IMR-90 (cell line): ENCODE results near the gene AK3. TPM values are rescaled to one million over a fixed set of nuclear protein-coding genes. Genes with fewer than 3 reads are reported as not detected.

Source experiments
- ATAC-seq: fragments of 200-7000 bp; cut with Tn5 transposase; 2 replicates; pipeline ENCODE4 v1.9.1; 2020; ENCODE audit warnings: low read depth, mild to moderate bottlenecking, moderate library complexity
- BruUV-seq: library from RNA; stranded (reverse); fragments of 400-500 nt; replicated peaks from 2 replicates; lab custom pipeline; 2021; lab: Mats Ljungman, UMichigan
- CTCF ChIA-PET: fragments of 300-600 bp; formaldehyde crosslinking; extraction: SDS; loops from one replicate; lab custom pipeline; 2021; ENCODE audit warnings: antibody characterized with exemption; lab: Yijun Ruan, JAX
- POLR2A ChIA-PET: fragments of 300-600 bp; sonication (Branson Sonifier 250); formaldehyde crosslinking; loops from one replicate; lab custom pipeline; 2022; ENCODE audit warnings: antibody characterized with exemption; ENCODE audit not compliant: unreplicated experiment; lab: Charles Lee
- DNase-seq: peaks from one replicate; pipeline ENCODE4 v3.0.0; 2013
- H2AFZ ChIP-seq: replicated peaks from 2 replicates; pipeline ENCODE3; 2013; ENCODE audit warnings: low read length, mild to moderate bottlenecking; ENCODE audit not compliant: poor library complexity
- H2AK5ac ChIP-seq: 2 replicates; pipeline ENCODE4 v1.6.1; 2013; ENCODE audit warnings: low read depth, low read length, inconsistent platforms
- H2AK9ac ChIP-seq: replicated peaks from 2 replicates; pipeline ENCODE3; 2013; ENCODE audit warnings: mild to moderate bottlenecking, low read depth, low read length, moderate library complexity; ENCODE audit not compliant: poor library complexity
- H2BK120ac ChIP-seq: 2 replicates; pipeline ENCODE4 v1.6.1; 2013; ENCODE audit warnings: low read depth, low read length, inconsistent platforms
- H2BK15ac ChIP-seq: 3 replicates; pipeline ENCODE4 v1.6.1; 2013; ENCODE audit warnings: low read depth, low read length, inconsistent platforms
- H2BK20ac ChIP-seq: 2 replicates; pipeline ENCODE4 v1.6.1; 2013; ENCODE audit warnings: low read depth, mild to moderate bottlenecking, inconsistent platforms, low read length, moderate library complexity
- H2BK5ac ChIP-seq: 2 replicates; pipeline ENCODE4 v1.6.1; 2013; ENCODE audit warnings: mild to moderate bottlenecking, low read depth, low read length, inconsistent platforms; ENCODE audit not compliant: poor library complexity, severe bottlenecking
- H3K14ac ChIP-seq: replicated peaks from 2 replicates; pipeline ENCODE4 v1.6.1; 2013; ENCODE audit warnings: low read depth, low read length, inconsistent platforms
- H3K18ac ChIP-seq: 2 replicates; pipeline ENCODE4 v1.6.1; 2013; ENCODE audit warnings: low read depth, low read length, control low read depth
- H3K23ac ChIP-seq: 2 replicates; pipeline ENCODE4 v1.6.1; 2013; ENCODE audit warnings: low read depth, low read length, inconsistent platforms
- H3K27ac ChIP-seq: 2 replicates; pipeline ENCODE4 v1.5.1; 2013; ENCODE audit warnings: mild to moderate bottlenecking, control low read depth, low read length; ENCODE audit not compliant: insufficient read depth
- H3K27me3 ChIP-seq: 2 replicates; pipeline ENCODE4 v1.6.1; 2013; ENCODE audit warnings: low read length; ENCODE audit not compliant: control insufficient read depth, insufficient read depth
- H3K36me3 ChIP-seq: 2 replicates; pipeline ENCODE4 v1.6.1; 2013; ENCODE audit warnings: low read length, mixed read lengths; ENCODE audit not compliant: control insufficient read depth, insufficient read depth
- H3K4ac ChIP-seq: 2 replicates; pipeline ENCODE4 v1.6.1; 2013; ENCODE audit warnings: low read depth, low read length, inconsistent platforms
- H3K4me1 ChIP-seq: 2 replicates; pipeline ENCODE4 v1.6.1; 2013; ENCODE audit warnings: low read length, mixed read lengths; ENCODE audit not compliant: control insufficient read depth, insufficient read depth
- H3K4me2 ChIP-seq: 2 replicates; pipeline ENCODE4 v1.6.1; 2013; ENCODE audit warnings: low read depth, mild to moderate bottlenecking, control low read depth, low read length, moderate library complexity
- H3K4me3 ChIP-seq: 2 replicates; pipeline ENCODE4 v1.5.1; 2013; ENCODE audit warnings: low read depth, mild to moderate bottlenecking, control low read depth, low read length, moderate library complexity; ENCODE audit not compliant: insufficient read depth
- H3K56ac ChIP-seq: 2 replicates; pipeline ENCODE4 v1.6.1; 2013; ENCODE audit warnings: low read length, inconsistent platforms; ENCODE audit not compliant: insufficient read depth; ENCODE audit errors: extremely low read depth
- H3K79me1 ChIP-seq, 2 experiments: 2 replicates each; pipeline ENCODE4 v1.6.1; 2013; ENCODE audit warnings: low read length in 2 of 2, inconsistent platforms in 1 of 2, low read depth in 1 of 2
- H3K9ac ChIP-seq: 2 replicates; pipeline ENCODE4 v1.6.1; 2013; ENCODE audit warnings: low read depth, low read length, control low read depth
- H3K9me1 ChIP-seq: 2 replicates; pipeline ENCODE4 v1.6.1; 2013; ENCODE audit warnings: low read length, inconsistent platforms; ENCODE audit not compliant: insufficient read depth
- H3K9me3 ChIP-seq: 2 replicates; pipeline ENCODE4 v1.6.1; 2013; ENCODE audit warnings: low read length; ENCODE audit not compliant: control insufficient read depth, insufficient read depth
- H4K20me1 ChIP-seq: 2 replicates; pipeline ENCODE4 v1.6.1; 2013; ENCODE audit warnings: low read length, inconsistent platforms; ENCODE audit not compliant: insufficient read depth
- H4K5ac ChIP-seq: 2 replicates; pipeline ENCODE4 v1.6.1; 2013; ENCODE audit warnings: mild to moderate bottlenecking, low read depth, low read length, control low read depth
- H4K8ac ChIP-seq, 2 experiments: 2 replicates each; pipeline ENCODE4 v1.6.1; 2013; ENCODE audit warnings: low read depth in 2 of 2, low read length in 2 of 2, control low read depth in 1 of 2, inconsistent platforms in 1 of 2
- H4K91ac ChIP-seq: 2 replicates; pipeline ENCODE4 v1.6.1; 2013; ENCODE audit warnings: low read depth, low read length, inconsistent platforms; ENCODE audit not compliant: insufficient read depth
- CEBPB ChIP-seq: IDR thresholded peaks from 2 replicates; pipeline ENCODE4 v1.6.1; 2012; ENCODE audit warnings: low read depth, low read length, improper control_type of control experiment
- NFE2L2 ChIP-seq: fragments of 150-350 bp; IDR thresholded peaks from 2 replicates; pipeline ENCODE4 v1.6.1; 2016; ENCODE audit warnings: low read depth, mild to moderate bottlenecking, low read length
- POLR2A ChIP-seq: IDR thresholded peaks from 2 replicates; pipeline ENCODE4 v1.6.1; 2012; ENCODE audit warnings: mild to moderate bottlenecking, low read depth, low read length
- WGBS, 2 experiments: methylation state at CpG; one replicate each; pipeline versions ENCODE4 v1.1.5 to v1.1.7; 2013; ENCODE audit warnings: missing lambda C conversion rate in 2 of 2; ENCODE audit not compliant: insufficient read length in 1 of 2; ENCODE audit errors: extremely low coverage in 2 of 2; 5-methylcytosine and 5-hydroxymethylcytosine counted together
- dilution Hi-C: fragments of 300-500 bp; cut with HindIII; formaldehyde crosslinking; loops from one replicate; pipeline ENCODE4 v1.14.3; 2018; ENCODE audit warnings: low sequenced_read_pairs; ENCODE audit not compliant: unreplicated experiment
- in situ Hi-C: fragments of 300-500 bp; cut with MboI; formaldehyde crosslinking; loops from 3 replicates; pipeline ENCODE4 v1.14.3; 2019; ENCODE audit warnings: low sequenced_read_pairs, inconsistent platforms, mixed read lengths
- intact Hi-C: fragments of 100-400 bp; cut with micrococcal nuclease; formaldehyde crosslinking; loops from 2 replicates; pipeline ENCODE4 v1.10.0; 2022
- polyA plus RNA-seq, 3 experiments: library from polyadenylated mRNA; depleted of rRNA; stranded (reverse); fragments of >200 nt; gene quantifications; 2 replicates each; pipeline ENCODE4 v1.2.3, GENCODE V29; 2012; ENCODE audit warnings: low replicate concordance in 1 of 3
- total RNA-seq: library from RNA; depleted of rRNA; stranded (reverse); fragments of >200 nt; gene quantifications from 2 replicates; pipeline ENCODE4 v1.2.3, GENCODE V29; 2012
- TF ChIP-seq, protein P1 (sequence below): fragments of 150-350 bp; IDR thresholded peaks from 2 replicates; pipeline ENCODE4 v1.6.1; 2016; ENCODE audit warnings: low read depth, mild to moderate bottlenecking, low read length, moderate library complexity, borderline replicate concordance

Gene AK3
- total and polyA plus RNA-seq, 2 of the 4 experiments (the other 2 are of a cell fraction), result 24.7 to 26.2 TPM

DNA sequence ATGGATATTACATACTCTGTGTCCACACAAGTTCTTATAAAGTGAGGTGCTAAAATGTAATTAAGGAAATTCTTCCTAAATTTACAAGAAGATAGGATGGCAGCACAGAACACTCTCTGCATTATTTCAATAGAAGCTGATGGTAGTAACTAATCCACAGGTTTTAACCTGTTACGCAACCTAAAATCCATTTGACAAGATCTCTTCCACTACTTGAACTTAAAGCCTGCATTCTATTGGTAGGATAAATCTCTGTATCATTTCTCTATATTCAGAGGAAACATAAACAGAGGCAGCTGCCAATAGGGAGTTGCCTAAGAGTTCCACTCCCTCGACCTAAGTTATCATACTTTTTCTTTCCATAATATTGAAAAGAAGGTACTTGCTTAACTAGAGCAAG, 40.1 kb downstream of the AK3 start:
- in situ Hi-C loops (no loop called here), dilution Hi-C loops (no loop called here), intact Hi-C loops (no loop called here)
- no peaks in the 10 kb centered on the region for H3K9me1 ChIP-seq
- peaks cover 3% of the 10 kb centered on the region; the same call in 1 of the 2 replicates for H3K4me1 ChIP-seq
- H2BK15ac ChIP-seq, result no peak overlapping the region
- no peak overlapping the region for H2AFZ ChIP-seq
- H4K20me1 ChIP-seq, result 0 out of 2 replicates have a peak, but pooled peaks cover 3% of the 10 kb centered on the region
- no peak overlapping the region for H3K4me2 ChIP-seq
- CTCF ChIA-PET, result no interaction called here
- TF ChIP-seq, protein P1, sequence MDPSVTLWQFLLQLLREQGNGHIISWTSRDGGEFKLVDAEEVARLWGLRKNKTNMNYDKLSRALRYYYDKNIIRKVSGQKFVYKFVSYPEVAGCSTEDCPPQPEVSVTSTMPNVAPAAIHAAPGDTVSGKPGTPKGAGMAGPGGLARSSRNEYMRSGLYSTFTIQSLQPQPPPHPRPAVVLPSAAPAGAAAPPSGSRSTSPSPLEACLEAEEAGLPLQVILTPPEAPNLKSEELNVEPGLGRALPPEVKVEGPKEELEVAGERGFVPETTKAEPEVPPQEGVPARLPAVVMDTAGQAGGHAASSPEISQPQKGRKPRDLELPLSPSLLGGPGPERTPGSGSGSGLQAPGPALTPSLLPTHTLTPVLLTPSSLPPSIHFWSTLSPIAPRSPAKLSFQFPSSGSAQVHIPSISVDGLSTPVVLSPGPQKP, result no peak
- no peak for TF ChIP-seq POLR2A
- peak; percentile 74 for TF ChIP-seq CEBPB
- no peak for TF ChIP-seq NFE2L2
- no peak overlapping the region for H2AK5ac ChIP-seq
- no peak overlapping the region for H3K18ac ChIP-seq
- H3K23ac ChIP-seq, result no peak overlapping the region
- WGBS, 2 experiments, result no CpG with 5 or more reads among the region's 2 CpGs
- H3K27ac ChIP-seq, result no peak overlapping the region
- no peak overlapping the region for H3K9ac ChIP-seq
- no peak for ATAC-seq
- no peak overlapping the region for H4K91ac ChIP-seq
- H2BK120ac ChIP-seq, result no peak overlapping the region
- no peak overlapping the region for H3K4ac ChIP-seq
- H4K5ac ChIP-seq, result no peak overlapping the region
- BruUV-seq, result no TSS peak
- H3K14ac ChIP-seq, result no peak overlapping the region
- H3K36me3 ChIP-seq, result peaks cover 6% of the 10 kb centered on the region
- H2BK5ac ChIP-seq, result no peak overlapping the region
- no peaks in the 10 kb centered on the region for H3K9me3 ChIP-seq
- POLR2A ChIA-PET, result no interaction called here
- DNase-seq, result no peak
- no peaks in the 10 kb centered on the region for H3K27me3 ChIP-seq
- H2AK9ac ChIP-seq, result no peak overlapping the region
- H2BK20ac ChIP-seq, result no peak overlapping the region
- H3K79me1 ChIP-seq, result peaks cover 6 to 8% of the 10 kb centered on the region in 2 experiments; a peak in 3 of 4 replicates
- H3K4me3 ChIP-seq, result no peak overlapping the region
- no peak overlapping the region for H3K56ac ChIP-seq
- H4K8ac ChIP-seq, result no peak overlapping the region
